HG02885 (cell line): ENCODE measurements around the gene TRIM29.

ENCODE experiments used
- ATAC-seq: cut with Tn5 transposase; IDR thresholded peaks from one replicate; pipeline ENCODE4 v1.9.1; 2021; ENCODE audit warnings: mild to moderate bottlenecking; ENCODE audit not compliant: unreplicated experiment, poor library complexity

The TRIM29 gene

GRCh38 chr11:120141113-120141767 is 3.3 kb upstream of the TRIM29 start:
- no peak for ATAC-seq

DNA sequence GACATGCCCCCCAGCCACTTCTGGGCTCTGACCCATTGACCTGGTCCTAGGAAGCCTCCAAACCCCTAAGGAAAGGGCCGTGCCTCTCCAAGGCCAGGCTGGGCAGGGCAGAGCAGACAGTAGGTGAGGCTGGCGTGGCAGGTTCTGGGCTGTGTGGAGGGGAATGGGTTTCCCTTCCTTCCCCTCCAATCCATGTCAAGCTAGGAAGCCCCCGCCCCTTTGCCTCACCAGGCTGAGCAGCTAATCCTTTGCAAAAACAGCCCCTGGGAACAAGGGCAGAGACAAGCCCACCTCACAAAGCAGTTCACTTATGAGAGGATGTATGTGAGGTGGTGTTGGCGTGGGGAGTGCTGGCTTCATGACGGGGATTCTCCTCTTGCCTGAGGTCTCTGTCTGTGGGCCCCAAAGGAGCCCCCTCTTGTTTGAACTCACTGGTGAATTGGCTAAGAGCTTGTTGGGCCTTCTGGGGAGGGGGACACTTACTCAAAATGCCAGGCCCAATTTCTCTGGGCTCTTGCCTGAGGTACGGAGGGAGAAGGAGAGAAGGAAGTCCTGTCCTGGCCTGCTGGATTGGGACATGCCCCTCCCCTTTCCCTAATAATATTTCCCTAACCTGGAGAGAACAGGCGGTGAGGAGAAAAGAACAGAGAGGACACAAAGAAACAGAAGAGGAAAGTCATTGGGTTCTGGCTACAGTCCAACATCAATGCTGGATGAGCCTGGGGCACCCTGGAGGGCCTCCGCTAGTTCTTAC is 1.6 kb upstream of the TRIM29 start:
- ATAC-seq, result no peak

GRCh38 chr11:120137187-120137610 is 714 bp downstream of the TRIM29 start:
- ATAC-seq, result no peak

GRCh38 chr11:120136356-120136755 is 1.6 kb downstream of the TRIM29 start:
- ATAC-seq, result no peak

DNA sequence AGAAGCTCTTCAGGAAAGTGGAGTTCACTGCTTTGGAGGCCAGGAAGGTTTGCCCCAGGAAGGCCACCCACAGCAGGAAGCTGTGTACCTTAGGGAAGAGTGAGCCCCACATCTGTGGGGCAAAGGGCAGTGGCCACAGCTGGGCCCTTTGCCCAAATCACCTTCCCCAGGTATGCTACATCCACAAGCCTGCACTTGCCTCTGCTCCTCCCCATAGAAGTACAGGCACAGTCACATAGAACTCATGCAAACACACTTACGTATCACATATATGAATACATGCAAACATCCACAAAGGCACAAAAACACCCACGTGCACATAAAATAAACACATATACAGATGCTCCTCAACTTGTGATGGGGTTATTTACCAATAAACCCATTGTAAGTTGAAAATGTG is 2.1 kb downstream of the TRIM29 start:
- ATAC-seq, result no peak

GRCh38 chr11:120134931-120135228 is 3.0 kb downstream of the TRIM29 start:
- ATAC-seq, result no peak

- no peak for ATAC-seq
Measured at GRCh38 chr11:120134106-120134930, 3.6 kb downstream of the TRIM29 start.

- ATAC-seq, result no peak
Measured at GRCh38 chr11:120133216-120134105, 4.5 kb downstream of the TRIM29 start.

DNA sequence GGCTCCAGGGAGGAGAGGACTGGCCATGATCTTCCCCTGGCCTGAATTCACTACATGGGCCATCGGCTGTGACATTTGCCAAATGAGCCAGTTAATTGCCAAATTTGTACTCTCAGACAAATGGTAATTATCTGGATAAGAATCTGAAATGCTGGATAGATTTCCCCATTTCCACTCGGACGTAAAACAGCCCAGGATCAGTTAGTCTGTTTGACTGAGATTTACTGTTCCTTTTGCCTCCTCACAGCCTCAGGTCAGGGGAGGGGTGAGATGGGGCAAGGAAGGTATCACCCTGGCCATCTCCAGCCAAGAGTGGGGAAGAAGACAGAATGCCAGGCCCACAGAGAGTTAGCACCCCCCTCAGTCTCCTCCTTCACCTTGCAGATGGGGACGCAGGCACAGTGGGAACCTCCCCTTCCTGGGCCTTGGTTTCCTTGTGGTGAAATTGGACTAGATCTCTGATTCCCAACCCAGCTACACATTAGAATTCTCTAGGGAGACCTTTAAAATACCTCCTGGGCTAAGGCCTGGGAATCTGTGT is 5.2 kb downstream of the TRIM29 start:
- no peak for ATAC-seq

DNA sequence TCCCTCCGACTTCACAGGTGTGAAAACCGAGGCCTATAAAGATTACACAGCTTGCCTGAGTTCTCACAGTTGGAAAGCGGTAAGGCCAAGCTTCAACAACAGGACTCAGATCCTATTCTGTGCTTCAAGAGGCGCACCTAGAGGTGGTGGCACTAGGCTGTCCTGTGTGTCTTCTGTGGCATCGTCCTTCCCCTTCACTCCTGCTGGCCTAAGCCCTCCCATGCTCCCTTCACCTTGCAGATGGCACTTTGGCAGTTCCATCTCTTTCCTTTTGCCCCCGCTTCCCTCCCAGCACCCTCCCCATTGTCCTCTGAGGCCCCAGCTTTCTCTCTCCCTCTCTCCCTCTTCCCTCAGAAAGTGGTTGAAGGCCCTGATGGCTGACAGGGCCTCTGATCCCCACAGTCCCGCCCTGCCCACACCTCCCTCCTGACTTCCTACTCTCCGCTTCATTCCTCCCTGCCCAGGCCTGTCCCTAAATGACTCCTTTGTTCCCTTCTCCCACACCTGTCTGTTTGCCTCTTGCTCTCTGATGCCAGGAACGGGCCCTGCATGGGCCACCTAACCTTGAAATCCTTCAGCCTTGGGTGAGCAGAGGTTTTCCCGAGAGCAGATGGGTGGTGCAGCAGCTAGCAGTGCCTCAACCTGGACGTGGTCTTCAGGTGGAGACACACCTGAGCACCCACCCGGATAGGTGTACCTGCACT is 5.8 kb downstream of the TRIM29 start:
- ATAC-seq, result no peak

GRCh38 chr11:120130991-120131760 is 6.7 kb downstream of the TRIM29 start:
- ATAC-seq, result no peak

DNA sequence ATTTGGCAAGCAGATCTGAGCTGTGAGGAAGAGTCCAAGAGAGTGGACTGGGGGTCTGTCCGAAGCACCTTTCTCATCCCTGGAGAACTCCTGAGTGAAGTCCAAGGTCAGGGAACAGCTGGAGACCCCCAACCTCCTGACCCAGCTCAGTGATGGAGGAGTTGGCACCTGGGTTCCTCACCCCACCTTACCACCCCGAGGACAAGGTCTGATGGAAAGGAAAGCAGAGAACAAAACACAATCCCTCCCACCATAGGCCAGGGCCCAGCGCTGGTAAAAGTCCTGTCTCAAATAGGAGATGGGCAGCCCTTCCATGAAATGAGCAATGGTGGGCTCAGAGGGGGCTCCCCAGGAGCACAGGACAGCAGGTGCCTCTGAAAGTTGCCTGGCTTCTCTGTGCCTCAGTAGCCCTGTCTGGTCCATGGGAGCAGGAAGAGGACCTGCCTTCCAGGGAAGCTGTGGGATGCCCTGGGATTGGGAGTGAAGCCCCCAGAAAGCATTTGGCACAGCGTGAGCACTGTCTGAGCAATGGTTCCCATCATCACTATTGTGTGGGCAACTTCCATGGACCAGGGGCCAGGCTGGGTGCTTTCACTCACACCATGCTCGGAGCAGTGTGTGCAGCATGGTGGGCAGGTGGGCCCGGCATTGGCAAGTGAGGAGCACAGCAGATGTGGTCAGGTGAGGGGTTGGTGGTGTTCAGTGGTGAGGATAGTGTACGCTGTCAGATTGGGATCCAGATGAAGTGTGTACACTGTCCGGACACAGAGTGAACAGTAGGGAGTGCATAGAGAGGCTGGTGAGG is 7.5 kb downstream of the TRIM29 start:
- ATAC-seq, result no peak

GRCh38 chr11:120129570-120129969 is 8.3 kb downstream of the TRIM29 start:
- no peak for ATAC-seq

DNA sequence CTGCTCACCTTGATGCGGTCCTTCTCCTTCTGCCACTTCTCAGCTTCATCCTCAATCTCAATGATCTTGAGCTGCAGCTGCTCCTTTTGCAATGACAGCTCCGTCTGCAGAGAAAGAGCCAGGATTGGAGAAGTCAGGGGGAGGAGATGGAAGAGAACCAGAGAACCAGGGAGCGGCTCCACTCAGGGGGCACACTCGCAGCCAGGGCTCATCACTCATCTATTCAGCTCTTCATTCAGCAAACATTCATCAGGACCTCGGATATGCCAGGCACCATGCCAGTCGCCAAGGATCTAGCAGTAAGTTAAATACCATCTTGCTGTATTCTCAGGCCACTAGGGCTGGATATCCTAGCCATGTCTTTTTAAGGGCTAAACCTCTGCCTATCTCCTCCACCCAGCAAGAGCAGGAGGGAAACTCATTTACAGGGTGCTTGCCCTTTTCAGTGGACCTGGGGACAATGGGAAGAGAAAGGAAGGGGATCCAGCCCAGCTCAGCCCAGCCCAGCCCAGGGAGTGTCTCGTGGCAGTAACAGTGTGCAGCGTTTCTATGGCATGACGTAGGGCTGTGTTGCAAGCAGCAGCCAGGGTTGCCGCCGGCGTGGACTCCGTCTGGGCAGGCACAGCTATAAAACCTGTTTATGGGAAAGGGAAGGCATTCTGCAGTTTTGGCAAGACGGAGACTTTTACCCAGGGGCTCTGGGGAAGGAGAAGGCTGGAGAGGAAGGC is 9.4 kb downstream of the TRIM29 start:
- no peak for ATAC-seq

- ATAC-seq, result no peak
Measured at GRCh38 chr11:120127236-120127635, 10.7 kb downstream of the TRIM29 start.

- ATAC-seq, result no peak
Measured at GRCh38 chr11:120126620-120127019, 11.3 kb downstream of the TRIM29 start.

GRCh38 chr11:120125509-120125908 is 12.4 kb downstream of the TRIM29 start:
- no peak for ATAC-seq
